8988T (cell line): ENCODE data around the gene AP2A1.
A peak's percentile ranks its signal among the peaks of the same experiment; 100 is the strongest.

Experiments
- DNase-seq: peaks from one replicate; pipeline ENCODE4 v3.0.0; 2011

Gene AP2A1

GRCh38 chr19:49843265-49843664 is 76.5 kb downstream of the AP2A1 start:
- DNase-seq: no peak

- no peak for DNase-seq
Observed at GRCh38 chr19:49844138-49845095, 77.6 kb downstream of the AP2A1 start.

- DNase-seq: no peak
Observed at GRCh38 chr19:49845414-49845813, 78.6 kb downstream of the AP2A1 start.

GRCh38 chr19:49846408-49846807 is 79.6 kb downstream of the AP2A1 start:
- DNase-seq: no peak

GRCh38 chr19:49847731-49848696 is 81.2 kb downstream of the AP2A1 start:
- DNase-seq: no peak

- DNase-seq: no peak
Observed at GRCh38 chr19:49848938-49849337, 82.1 kb downstream of the AP2A1 start.

GRCh38 chr19:49849433-49850220 is 82.8 kb downstream of the AP2A1 start:
- no peak for DNase-seq

- no peak for DNase-seq
Observed at GRCh38 chr19:49850221-49850486, 83.4 kb downstream of the AP2A1 start.

GRCh38 chr19:49850487-49851342 is 83.9 kb downstream of the AP2A1 start, which contains the start of gene PTOV1:
Gene PTOV1, plus strand, starts transcription at chr19:49851159.
- DNase-seq: peak; percentile 94

GRCh38 chr19:49851456-49852259 is 84.9 kb downstream of the AP2A1 start:
- no peak for DNase-seq

GRCh38 chr19:49852631-49853126 is 85.9 kb downstream of the AP2A1 start:
- no peak for DNase-seq

- no peak for DNase-seq
Observed at GRCh38 chr19:49853852-49854377, 87.1 kb downstream of the AP2A1 start.

GRCh38 chr19:49854378-49855263 is 87.8 kb downstream of the AP2A1 start:
- DNase-seq: no peak

- no peak for DNase-seq
Observed at GRCh38 chr19:49855277-49855675, 88.5 kb downstream of the AP2A1 start.

- DNase-seq: no peak
Observed at GRCh38 chr19:49855676-49856573, 89.1 kb downstream of the AP2A1 start.

- DNase-seq: no peak
Observed at GRCh38 chr19:49856574-49857021, 89.8 kb downstream of the AP2A1 start.
